ENCODE data around the gene PDHB.

DNA sequence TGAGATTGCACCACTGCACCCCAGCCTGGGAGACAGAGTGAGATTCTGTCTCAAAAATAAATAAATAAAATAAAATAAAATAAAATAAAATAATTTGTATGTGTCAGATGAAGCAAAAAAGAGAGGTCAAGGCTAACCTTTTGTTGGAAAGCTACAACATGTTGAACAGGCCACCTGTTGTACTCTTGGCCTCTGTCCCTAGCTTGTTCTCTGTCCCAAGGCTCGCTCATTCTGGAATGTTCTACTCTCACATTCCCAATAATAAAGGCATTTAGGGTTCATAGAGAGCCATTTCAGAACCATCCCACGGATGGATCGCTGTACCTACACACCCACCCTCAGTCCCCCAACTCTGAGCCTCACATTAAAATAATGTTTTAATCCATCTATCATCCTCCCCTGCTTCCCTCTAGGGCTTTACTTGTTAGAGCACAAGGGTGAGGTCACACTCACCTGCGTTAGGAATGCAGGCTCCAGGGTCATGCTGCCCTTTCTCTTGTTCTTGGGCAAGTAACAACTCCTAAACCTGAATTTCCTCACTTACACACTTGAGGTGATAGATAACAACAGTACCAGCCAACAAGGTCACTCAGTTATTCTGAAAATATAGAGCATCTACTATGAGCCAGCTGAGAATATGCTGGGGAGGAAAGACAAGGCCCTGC lies 33.4 kb upstream of the PDHB start:
- TF ChIP-seq, protein P1, sequence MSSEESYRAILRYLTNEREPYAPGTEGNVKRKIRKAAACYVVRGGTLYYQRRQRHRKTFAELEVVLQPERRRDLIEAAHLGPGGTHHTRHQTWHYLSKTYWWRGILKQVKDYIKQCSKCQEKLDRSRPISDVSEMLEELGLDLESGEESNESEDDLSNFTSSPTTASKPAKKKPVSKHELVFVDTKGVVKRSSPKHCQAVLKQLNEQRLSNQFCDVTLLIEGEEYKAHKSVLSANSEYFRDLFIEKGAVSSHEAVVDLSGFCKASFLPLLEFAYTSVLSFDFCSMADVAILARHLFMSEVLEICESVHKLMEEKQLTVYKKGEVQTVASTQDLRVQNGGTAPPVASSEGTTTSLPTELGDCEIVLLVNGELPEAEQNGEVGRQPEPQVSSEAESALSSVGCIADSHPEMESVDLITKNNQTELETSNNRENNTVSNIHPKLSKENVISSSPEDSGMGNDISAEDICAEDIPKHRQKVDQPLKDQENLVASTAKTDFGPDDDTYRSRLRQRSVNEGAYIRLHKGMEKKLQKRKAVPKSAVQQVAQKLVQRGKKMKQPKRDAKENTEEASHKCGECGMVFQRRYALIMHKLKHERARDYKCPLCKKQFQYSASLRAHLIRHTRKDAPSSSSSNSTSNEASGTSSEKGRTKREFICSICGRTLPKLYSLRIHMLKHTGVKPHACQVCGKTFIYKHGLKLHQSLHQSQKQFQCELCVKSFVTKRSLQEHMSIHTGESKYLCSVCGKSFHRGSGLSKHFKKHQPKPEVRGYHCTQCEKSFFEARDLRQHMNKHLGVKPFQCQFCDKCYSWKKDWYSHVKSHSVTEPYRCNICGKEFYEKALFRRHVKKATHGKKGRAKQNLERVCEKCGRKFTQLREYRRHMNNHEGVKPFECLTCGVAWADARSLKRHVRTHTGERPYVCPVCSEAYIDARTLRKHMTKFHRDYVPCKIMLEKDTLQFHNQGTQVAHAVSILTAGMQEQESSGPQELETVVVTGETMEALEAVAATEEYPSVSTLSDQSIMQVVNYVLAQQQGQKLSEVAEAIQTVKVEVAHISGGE (CRISPR knock-in tag; IDR thresholded peaks at IDR 0.05): no peak
- TF ChIP-seq RAD21 (IDR thresholded peaks at IDR 0.05; ENCODE audit: insufficient read depth, low read depth, low read length) (no peak), HCFC1 (IDR thresholded peaks at IDR 0.05; ENCODE audit: low read length) (no peak), EGR1 (IDR thresholded peaks at IDR 0.05; ENCODE audit: borderline replicate concordance in 1 of 2, low read depth in 2 of 2, low read length in 2 of 2) (no peak), YY1 (IDR thresholded peaks at IDR 0.05; ENCODE audit: low read depth, low read length) (no peak), POLR2A (IDR thresholded peaks at IDR 0.05; ENCODE audit: low read depth, low read length) (no peak), NFXL1 (IDR thresholded peaks at IDR 0.05; ENCODE audit: borderline replicate concordance) (no peak)
- TF ChIP-seq, protein P2, sequence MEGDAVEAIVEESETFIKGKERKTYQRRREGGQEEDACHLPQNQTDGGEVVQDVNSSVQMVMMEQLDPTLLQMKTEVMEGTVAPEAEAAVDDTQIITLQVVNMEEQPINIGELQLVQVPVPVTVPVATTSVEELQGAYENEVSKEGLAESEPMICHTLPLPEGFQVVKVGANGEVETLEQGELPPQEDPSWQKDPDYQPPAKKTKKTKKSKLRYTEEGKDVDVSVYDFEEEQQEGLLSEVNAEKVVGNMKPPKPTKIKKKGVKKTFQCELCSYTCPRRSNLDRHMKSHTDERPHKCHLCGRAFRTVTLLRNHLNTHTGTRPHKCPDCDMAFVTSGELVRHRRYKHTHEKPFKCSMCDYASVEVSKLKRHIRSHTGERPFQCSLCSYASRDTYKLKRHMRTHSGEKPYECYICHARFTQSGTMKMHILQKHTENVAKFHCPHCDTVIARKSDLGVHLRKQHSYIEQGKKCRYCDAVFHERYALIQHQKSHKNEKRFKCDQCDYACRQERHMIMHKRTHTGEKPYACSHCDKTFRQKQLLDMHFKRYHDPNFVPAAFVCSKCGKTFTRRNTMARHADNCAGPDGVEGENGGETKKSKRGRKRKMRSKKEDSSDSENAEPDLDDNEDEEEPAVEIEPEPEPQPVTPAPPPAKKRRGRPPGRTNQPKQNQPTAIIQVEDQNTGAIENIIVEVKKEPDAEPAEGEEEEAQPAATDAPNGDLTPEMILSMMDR (IDR thresholded peaks at IDR 0.05 in 2 of 3, conservative IDR thresholded peaks at IDR 0.05 in 1 of 3; ENCODE audit: control insufficient read depth in 2 of 3, extremely low read depth in 1 of 3, insufficient read depth in 1 of 3, low read depth in 3 of 3, low read length in 3 of 3): no peak
- TF ChIP-seq, protein P3, sequence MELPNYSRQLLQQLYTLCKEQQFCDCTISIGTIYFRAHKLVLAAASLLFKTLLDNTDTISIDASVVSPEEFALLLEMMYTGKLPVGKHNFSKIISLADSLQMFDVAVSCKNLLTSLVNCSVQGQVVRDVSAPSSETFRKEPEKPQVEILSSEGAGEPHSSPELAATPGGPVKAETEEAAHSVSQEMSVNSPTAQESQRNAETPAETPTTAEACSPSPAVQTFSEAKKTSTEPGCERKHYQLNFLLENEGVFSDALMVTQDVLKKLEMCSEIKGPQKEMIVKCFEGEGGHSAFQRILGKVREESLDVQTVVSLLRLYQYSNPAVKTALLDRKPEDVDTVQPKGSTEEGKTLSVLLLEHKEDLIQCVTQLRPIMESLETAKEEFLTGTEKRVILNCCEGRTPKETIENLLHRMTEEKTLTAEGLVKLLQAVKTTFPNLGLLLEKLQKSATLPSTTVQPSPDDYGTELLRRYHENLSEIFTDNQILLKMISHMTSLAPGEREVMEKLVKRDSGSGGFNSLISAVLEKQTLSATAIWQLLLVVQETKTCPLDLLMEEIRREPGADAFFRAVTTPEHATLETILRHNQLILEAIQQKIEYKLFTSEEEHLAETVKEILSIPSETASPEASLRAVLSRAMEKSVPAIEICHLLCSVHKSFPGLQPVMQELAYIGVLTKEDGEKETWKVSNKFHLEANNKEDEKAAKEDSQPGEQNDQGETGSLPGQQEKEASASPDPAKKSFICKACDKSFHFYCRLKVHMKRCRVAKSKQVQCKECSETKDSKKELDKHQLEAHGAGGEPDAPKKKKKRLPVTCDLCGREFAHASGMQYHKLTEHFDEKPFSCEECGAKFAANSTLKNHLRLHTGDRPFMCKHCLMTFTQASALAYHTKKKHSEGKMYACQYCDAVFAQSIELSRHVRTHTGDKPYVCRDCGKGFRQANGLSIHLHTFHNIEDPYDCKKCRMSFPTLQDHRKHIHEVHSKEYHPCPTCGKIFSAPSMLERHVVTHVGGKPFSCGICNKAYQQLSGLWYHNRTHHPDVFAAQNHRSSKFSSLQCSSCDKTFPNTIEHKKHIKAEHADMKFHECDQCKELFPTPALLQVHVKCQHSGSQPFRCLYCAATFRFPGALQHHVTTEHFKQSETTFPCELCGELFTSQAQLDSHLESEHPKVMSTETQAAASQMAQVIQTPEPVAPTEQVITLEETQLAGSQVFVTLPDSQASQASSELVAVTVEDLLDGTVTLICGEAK (IDR thresholded peaks at IDR 0.05; ENCODE audit: borderline replicate concordance): no peak

All from GM12878 (cell line).